Stimulated activated CD4-positive, alpha-beta T cell treated with anti-CD3 and anti-CD28 coated beads, Interleukin-2, amount 100 ng/mL, for 48 hours (primary cell): ENCODE results near the gene PTPRN.
A peak's percentile ranks its signal among the peaks of the same experiment; 100 is the strongest.
"Not testable (repeated sequence)": the region's sequence is repeated elsewhere in the genome, so short reads cannot be mapped to it uniquely, and the experiment has no call there.

ENCODE experiments used
- DNase-seq, 2 donors: peaks; one replicate each; pipeline ENCODE4 v3.0.0-alpha.2; 2020

PTPRN gene

GRCh38 chr2:219309278-219309677 is at the start of gene PTPRN:
Gene PTPRN, minus strand, starts transcription at chr2:219309401. Its CDS starts 69 bp downstream, at chr2:219309332.
- no peak for DNase-seq

- peak in 1 of 2 donors; percentile 7 for DNase-seq
Measured at GRCh38 chr2:219358170-219359075, 49.2 kb upstream of the PTPRN start.

- DNase-seq: no peak
Measured at GRCh38 chr2:219356834-219357233, 47.6 kb upstream of the PTPRN start.

- no peak for DNase-seq
Measured at GRCh38 chr2:219354582-219354981, 45.4 kb upstream of the PTPRN start.

- DNase-seq: no peak
Measured at GRCh38 chr2:219353129-219353528, 43.9 kb upstream of the PTPRN start.

- peak; percentile 74 to 76 for DNase-seq
Measured at GRCh38 chr2:219352448-219353023, 43.3 kb upstream of the PTPRN start.

GRCh38 chr2:219350710-219351221 is 41.6 kb upstream of the PTPRN start:
- no peak for DNase-seq

- DNase-seq: no peak
Measured at GRCh38 chr2:219350215-219350614, 41.0 kb upstream of the PTPRN start.

- DNase-seq: no peak
Measured at GRCh38 chr2:219344751-219345430, 35.7 kb upstream of the PTPRN start.

GRCh38 chr2:219335373-219335786 is 26.2 kb upstream of the PTPRN start:
- DNase-seq: no peak

- DNase-seq: no peak
Measured at GRCh38 chr2:219334076-219334475, 24.9 kb upstream of the PTPRN start.

- DNase-seq: no peak
Measured at GRCh38 chr2:219332542-219332941, 23.3 kb upstream of the PTPRN start, which contains the start of gene RESP18. Gene RESP18, minus strand, starts transcription at chr2:219332744.

- peak; percentile 21 to 31 for DNase-seq
Measured at GRCh38 chr2:219331560-219332213, 22.5 kb upstream of the PTPRN start.

- DNase-seq: no peak
Measured at GRCh38 chr2:219327719-219328118, 18.5 kb upstream of the PTPRN start.

GRCh38 chr2:219325657-219326315 is 16.6 kb upstream of the PTPRN start:
- DNase-seq: no peak

GRCh38 chr2:219325136-219325535 is 15.9 kb upstream of the PTPRN start:
- DNase-seq: no peak

- DNase-seq: no peak
Measured at GRCh38 chr2:219323434-219323833, 14.2 kb upstream of the PTPRN start.

- no peak for DNase-seq
Measured at GRCh38 chr2:219314804-219315468, 5.7 kb upstream of the PTPRN start.

GRCh38 chr2:219312683-219313263 is 3.6 kb upstream of the PTPRN start:
- not testable (repeated sequence) for DNase-seq

GRCh38 chr2:219308142-219309101 is 779 bp downstream of the PTPRN start:
- DNase-seq: peak; percentile 70 to 75
